Peyer's patch (tissue), 4 donors: Measurements from ENCODE around the gene NECAB2. TPM values are rescaled to one million over a fixed set of nuclear protein-coding genes. Genes with fewer than 3 reads are reported as not detected.

Experiments used
- DNase-seq, 3 donors: peaks; one replicate each; pipeline ENCODE4 v3.0.0-alpha.2; 2017 to 2019
- H3K27ac ChIP-seq, 4 donors: fragments of 200-600 bp; sonication (generic); one replicate each; pipeline ENCODE4 v1.5.1; 2016 to 2019
- H3K27me3 ChIP-seq, 2 donors: fragments of 200-600 bp; sonication (generic); one replicate each; pipeline ENCODE4 v1.5.1; 2019
- H3K36me3 ChIP-seq, 3 donors: fragments of 200-600 bp; sonication (generic); one replicate each; pipeline ENCODE4 v1.5.1; 2016 to 2019
- H3K4me1 ChIP-seq, 4 donors: fragments of 200-600 bp; sonication (generic); one replicate each; pipeline ENCODE4 v1.5.1; 2016 to 2019
- H3K4me3 ChIP-seq, 4 donors: fragments of 200-600 bp; sonication (generic); 1 replicate in 3 of 4; 2 replicates in 1 of 4; pipeline ENCODE4 v1.5.1; 2016 to 2019; ENCODE audit warnings: mild to moderate bottlenecking in 1 of 4
- H3K9me3 ChIP-seq, 4 donors: fragments of 200-600 bp; sonication (generic); one replicate each; pipeline ENCODE4 v1.5.1; 2016 to 2019; ENCODE audit warnings: mild to moderate bottlenecking in 1 of 4
- CTCF ChIP-seq, 6 experiments: fragments of 450-650 bp in 4 of 6; fragments of 200-600 bp in 2 of 6; sonication (generic) in 1 of 6; IDR thresholded peaks; one replicate each; pipeline ENCODE4 v1.5.1; 2017 to 2019; ENCODE audit warnings: antibody characterized with exemption in 6 of 6, mild to moderate bottlenecking in 3 of 6, moderate library complexity in 1 of 6
- POLR2A ChIP-seq, 2 donors: fragments of 450-650 bp; IDR thresholded peaks; one replicate each; pipeline ENCODE4 v1.5.1; 2017; ENCODE audit warnings: antibody characterized with exemption in 2 of 2, mild to moderate bottlenecking in 2 of 2, moderate library complexity in 2 of 2
- total RNA-seq, 4 donors: library from RNA; depleted of rRNA; stranded (reverse); fragments of >200 nt; gene quantifications; one replicate each; pipeline ENCODE4 v1.1.0, GENCODE V29; 2016

Gene NECAB2
- total RNA-seq, 4 donors from 2014 or later, result 1.2 TPM; not detected in 3

- Histone ChIP-seq H3K36me3 (no peaks in the 10 kb centered on the region), H3K4me3 (no peak overlapping the region), H3K4me1 (no peaks in the 10 kb centered on the region), H3K9me3 (no peaks in the 10 kb centered on the region), H3K27ac (no peak overlapping the region), H3K27me3 (no peaks in the 10 kb centered on the region)
- no peak for TF ChIP-seq CTCF (IDR thresholded peaks at IDR 0.05)
- no peak for TF ChIP-seq POLR2A (IDR thresholded peaks at IDR 0.05)
- DNase-seq, result no peak
These were observed 70.4 kb downstream of the NECAB2 start for GRCh38 chr16:84038469-84038868.

GRCh38 chr16:84039696-84040095, 71.7 kb downstream of the NECAB2 start:
- no peak overlapping the region for H3K27ac ChIP-seq
- no peak overlapping the region for H3K4me3 ChIP-seq
- no peaks in the 10 kb centered on the region for H3K36me3 ChIP-seq
- no peak for DNase-seq
- H3K27me3 ChIP-seq, result no peaks in the 10 kb centered on the region
- no peaks in the 10 kb centered on the region for H3K9me3 ChIP-seq
- TF ChIP-seq POLR2A (IDR thresholded peaks at IDR 0.05) (no peak), CTCF (IDR thresholded peaks at IDR 0.05) (no peak)
- no peaks in the 10 kb centered on the region for H3K4me1 ChIP-seq

- no peaks in the 10 kb centered on the region for H3K4me1 ChIP-seq
- H3K27ac ChIP-seq, result no peak overlapping the region
- no peak for DNase-seq
- no peaks in the 10 kb centered on the region for H3K9me3 ChIP-seq
- no peaks in the 10 kb centered on the region for H3K36me3 ChIP-seq
- H3K27me3 ChIP-seq, result no peaks in the 10 kb centered on the region
- H3K4me3 ChIP-seq, result no peak overlapping the region
- TF ChIP-seq POLR2A (IDR thresholded peaks at IDR 0.05) (no peak), CTCF (IDR thresholded peaks at IDR 0.05) (no peak)
These were observed 72.3 kb downstream of the NECAB2 start for GRCh38 chr16:84040226-84040822.

GRCh38 chr16:84040823-84041820, 73.1 kb downstream of the NECAB2 start:
- Histone ChIP-seq H3K9me3 (no peaks in the 10 kb centered on the region), H3K27ac (no peak overlapping the region), H3K36me3 (no peaks in the 10 kb centered on the region), H3K4me1 (no peaks in the 10 kb centered on the region), H3K4me3 (no peak overlapping the region), H3K27me3 (no peaks in the 10 kb centered on the region)
- no peak for DNase-seq
- TF ChIP-seq CTCF (IDR thresholded peaks at IDR 0.05), result no peak
- TF ChIP-seq POLR2A (IDR thresholded peaks at IDR 0.05), result no peak

- no peak overlapping the region for H3K27ac ChIP-seq
- H3K9me3 ChIP-seq, result no peaks in the 10 kb centered on the region
- H3K27me3 ChIP-seq, result no peaks in the 10 kb centered on the region
- H3K4me3 ChIP-seq, result no peak overlapping the region
- H3K36me3 ChIP-seq, result no peaks in the 10 kb centered on the region
- DNase-seq, result no peak
- TF ChIP-seq POLR2A (IDR thresholded peaks at IDR 0.05) (no peak), CTCF (IDR thresholded peaks at IDR 0.05) (no peak)
- no peaks in the 10 kb centered on the region for H3K4me1 ChIP-seq
These were observed 73.8 kb downstream of the NECAB2 start for GRCh38 chr16:84041881-84042280.
